ENCODE data around the gene MYO5B.
"Not testable (repeated sequence)": the region's sequence is repeated elsewhere in the genome, so short reads cannot be mapped to it uniquely, and the experiment has no call there.

The MYO5B gene

DNA sequence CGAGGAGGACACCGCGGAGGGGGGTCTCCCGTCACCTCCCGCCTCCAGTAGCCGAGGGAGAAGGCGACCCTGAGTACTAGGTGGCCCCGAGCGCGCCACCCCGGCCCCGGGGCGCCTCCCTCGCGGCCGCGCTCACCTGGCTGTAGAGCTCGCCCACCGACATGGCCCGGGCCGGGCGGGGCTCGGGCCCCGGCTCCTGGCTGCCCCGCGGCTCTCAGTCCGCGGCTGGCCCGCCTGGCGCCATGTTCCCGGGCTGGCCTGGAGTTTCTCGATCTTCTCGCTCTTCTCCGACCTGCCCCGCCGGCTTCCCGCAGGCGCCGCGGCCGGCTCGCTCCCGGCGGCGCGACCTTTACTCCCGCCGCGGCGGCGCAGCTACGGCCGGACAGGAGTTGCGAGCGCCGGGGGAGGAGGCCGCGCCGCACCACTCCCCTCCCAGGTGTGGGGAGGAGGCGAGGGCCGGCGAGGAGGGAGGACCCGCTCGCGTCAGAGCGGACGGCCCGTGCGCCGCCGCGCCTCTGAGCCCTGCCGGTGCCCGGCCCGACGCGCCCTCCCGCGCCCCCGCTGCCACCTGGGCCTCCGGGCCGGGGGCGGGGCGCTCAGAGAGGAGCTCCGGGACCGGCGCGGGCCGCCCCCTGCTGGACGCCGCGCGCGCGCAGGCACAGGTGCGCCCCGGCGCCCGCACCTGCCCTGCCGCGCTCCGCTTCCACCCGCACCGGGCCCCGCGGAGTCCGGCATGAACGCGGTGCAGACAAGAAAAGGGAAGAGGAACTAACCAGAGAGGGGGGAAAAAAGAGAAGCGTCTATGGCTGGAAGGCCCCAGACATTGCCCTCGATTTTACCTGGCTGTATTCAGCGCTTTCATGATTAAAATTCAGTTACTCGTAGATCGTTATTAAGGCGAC lies at the start of gene MYO5B:
MYO5B (minus strand) TSS at position 517 of the 902 bp plus-strand sequence; CDS start at position 163, 354 bp downstream.
- DNase-seq (ENCODE audit: low read depth in 1 of 2, low spot score in 1 of 2), result peak in 1 of 2 donors; percentile 14

DNA sequence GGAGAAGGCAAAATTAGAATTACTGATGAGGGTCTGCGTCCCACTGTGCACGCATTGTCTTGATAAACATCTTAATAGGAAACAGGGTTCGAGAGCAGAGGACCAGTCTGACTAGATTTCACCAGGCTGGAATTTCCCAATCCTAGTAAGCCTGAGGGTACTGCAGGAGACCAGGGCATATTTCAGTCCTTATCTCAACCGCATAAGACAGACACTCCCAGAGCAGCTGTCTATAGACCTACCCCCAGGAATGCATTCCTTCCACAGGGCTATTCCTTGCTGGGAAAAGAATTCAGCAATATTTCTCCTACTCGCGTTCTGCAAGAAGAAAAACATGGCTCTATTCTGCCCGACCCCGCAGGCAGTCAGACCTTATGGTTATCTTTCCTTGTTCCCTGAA lies 46.8 kb upstream of the MYO5B start:
- not testable (repeated sequence) for DNase-seq (ENCODE audit: low read depth in 1 of 2, low spot score in 1 of 2)

DNA sequence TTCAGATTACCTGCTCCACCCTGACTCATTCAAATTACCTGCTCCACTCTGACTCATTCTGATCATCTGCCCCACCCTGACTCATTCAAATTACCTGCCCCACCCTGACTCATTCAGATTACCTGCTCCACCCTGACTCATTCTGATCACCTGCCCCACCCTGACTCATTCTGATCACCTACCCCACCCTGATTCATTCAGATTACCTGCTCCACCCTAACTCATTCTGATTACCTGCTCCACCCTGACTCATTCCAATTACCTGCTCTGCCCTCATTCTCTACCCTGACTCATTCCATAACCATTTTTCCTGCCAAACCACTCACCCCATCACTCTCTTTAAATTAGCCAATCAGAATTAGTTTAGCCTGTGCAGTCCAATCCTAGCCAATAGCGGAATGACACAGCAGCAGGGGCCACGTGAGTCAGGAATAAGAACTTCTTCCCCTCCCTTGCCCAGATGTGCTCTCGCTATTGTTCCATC lies 45.2 kb upstream of the MYO5B start:
- DNase-seq (ENCODE audit: low read depth in 1 of 2, low spot score in 1 of 2), result no peak

DNA sequence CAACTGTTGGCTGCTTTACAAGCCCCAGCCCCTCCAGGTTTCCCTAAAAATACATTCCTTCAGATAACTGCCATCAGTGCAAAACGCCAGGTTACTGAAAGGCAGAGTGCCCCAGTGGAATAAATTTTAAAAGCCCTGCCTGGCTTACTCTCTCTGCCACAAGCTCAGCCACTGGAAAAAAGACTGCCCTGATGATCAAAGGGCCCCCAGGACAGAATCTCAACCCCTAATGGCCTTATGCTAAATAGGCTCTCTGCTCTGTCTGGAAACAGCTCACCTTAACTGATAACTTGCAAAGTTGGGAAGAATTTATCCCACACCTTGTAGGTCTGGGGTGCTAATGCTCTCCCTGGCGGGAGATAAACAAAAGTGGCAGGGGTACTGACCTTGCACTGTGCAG lies 37.5 kb upstream of the MYO5B start:
- no peak for DNase-seq (ENCODE audit: low read depth in 1 of 2, low spot score in 1 of 2)

DNA sequence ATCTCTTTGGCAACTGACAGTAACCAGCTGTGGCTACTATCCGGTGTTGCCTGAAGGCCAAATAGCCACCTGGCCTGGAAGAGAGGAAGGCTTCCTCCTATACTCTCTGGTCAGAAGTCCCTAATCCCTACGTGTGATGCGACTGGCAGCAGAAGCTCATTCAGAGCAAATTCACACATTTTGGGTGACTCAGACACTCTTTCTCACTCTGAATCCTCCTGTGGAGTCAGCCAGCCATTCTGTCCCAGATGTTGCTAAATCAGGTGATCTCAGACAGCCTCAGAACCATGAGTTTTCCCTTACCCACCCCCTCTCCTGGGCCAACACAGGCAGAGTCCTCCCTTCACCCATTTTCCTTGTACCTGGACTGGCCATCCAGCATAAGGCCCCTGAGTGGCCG lies 36.7 kb upstream of the MYO5B start:
- no peak for DNase-seq (ENCODE audit: low read depth in 1 of 2, low spot score in 1 of 2)

DNA sequence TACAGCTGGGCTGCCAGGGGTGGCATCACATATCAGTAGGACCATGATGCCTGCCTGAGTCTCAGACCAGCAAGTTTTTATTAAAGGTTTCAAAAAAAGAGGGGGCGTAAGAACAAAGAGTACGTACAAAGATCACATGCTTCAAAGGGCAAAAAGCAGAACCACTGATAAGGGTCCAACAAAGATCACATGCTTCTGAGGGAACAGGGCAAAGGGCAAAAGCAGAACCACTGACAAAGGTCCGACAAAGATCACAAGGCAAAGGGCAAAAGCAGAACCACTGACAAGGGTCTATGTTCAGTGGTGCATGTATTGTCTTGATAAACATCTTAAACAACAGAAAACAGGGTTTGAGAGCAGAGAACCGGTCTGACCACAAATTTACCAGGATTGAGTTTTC lies 25.3 kb upstream of the MYO5B start:
- not testable (repeated sequence) for DNase-seq (ENCODE audit: low read depth in 1 of 2, low spot score in 1 of 2)

DNA sequence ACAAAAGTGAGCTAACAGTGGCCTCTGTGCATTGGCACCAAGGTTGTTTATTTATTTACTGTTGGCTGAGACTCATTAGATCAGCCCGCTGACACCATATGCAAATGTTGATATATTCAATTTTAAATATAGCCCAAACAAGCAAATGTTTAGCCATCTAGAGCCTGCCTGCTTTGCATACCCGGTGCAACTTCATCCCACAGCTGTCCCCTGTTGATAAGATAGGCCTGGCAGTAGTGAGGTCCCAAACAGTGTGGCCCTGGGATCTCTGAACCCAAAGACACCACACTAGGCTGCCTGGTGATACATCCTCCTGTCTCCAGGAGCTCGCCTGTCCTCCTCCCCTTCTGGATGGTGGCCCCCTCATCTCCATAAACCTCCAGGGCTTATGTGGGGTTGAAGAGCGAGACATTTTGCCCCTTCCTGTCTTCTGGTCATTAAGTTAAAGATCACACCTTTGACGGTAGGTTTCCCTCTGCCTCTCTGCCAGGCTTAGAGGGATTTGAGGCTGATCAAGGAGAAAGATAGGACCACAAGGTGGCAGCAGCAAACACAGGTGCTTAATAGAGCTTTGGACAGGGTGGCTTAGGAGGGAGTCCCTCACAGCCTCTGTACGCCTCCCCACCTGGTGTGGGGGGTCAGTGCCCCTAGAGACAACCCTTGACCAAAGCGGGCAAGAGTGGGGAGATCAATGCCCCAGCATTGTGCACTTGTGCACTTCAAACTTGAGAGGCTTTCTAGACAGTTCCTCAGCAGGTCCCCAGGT lies 23.7 kb upstream of the MYO5B start:
- no peak for DNase-seq (ENCODE audit: low read depth in 1 of 2, low spot score in 1 of 2)

DNA sequence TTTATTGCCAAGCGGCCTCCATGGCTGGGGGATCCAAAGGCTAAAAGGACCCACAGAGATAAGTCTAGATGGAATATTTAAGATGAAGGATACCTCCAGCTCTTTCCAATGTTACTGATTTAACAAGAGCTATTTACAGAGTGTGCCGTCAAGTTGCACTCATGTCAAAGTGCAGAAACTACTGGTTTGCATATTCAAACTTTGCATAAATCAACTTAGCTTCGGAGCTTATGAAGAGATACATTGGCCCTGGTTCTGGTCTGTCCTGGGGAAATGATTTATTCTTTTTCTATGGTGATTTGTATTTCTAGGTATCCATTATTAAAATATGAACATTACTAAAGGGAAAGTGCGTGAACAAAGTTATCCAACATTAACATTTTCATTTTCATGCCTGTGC lies 14.4 kb upstream of the MYO5B start:
- no peak for DNase-seq (ENCODE audit: low read depth in 1 of 2, low spot score in 1 of 2)

DNA sequence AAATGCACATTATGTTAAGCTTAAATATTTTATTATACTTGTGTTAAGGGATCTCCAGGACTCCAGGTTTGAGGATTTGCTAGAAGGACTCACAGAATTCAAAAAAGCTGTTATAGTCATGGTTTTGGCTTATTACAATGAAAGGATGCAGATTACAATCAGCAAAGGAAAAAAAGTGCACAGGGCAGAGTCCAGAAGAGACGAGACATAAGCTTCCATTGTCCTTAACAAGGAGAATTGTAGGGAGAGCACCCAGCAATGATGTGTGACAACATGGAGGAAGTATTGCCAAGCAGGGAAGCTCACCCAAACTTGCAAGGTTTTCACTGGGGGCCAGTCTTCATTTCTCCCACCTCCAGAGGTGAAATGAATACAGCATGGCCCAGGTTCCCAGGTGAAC lies 12.8 kb upstream of the MYO5B start:
- DNase-seq (ENCODE audit: low read depth in 1 of 2, low spot score in 1 of 2), result no peak

DNA sequence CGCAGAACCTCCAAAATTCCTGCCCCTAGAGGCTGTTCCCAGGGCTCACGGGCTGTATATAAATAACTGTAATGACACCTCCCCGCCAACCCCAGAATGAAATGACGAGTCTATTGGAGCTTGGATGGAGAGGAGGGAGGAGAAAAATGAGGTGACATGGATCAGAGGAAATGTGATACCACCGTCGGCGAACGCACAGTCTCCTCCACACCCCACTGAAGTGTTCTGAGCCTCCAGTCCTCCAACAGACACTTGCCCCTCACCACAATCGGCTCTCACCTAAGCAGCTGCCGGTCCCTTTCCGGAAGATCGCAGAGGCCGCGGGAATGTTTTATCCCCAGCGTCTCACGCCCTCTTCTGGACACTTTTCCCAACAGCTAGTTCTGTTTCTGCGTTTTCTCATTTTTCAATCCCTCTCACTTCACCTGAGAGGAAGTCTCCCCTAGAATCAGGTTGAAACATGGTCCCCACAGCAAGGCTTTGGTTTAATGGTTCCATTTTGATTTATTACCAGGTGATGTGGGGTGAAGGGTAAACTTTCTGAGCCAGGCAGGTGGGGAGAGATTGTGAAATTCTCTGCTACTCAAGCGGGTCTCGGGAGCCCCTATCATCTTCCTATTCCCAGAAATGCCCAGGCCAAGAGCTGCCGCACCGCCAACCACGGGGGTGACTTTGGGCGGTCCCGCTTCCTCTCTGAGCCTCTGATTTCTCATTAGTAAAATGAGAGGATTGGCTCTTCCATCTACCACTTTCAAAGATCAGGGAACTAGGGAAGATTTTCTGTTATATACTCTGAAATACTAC lies 9.1 kb upstream of the MYO5B start:
- DNase-seq (ENCODE audit: low read depth in 1 of 2, low spot score in 1 of 2), result no peak

DNA sequence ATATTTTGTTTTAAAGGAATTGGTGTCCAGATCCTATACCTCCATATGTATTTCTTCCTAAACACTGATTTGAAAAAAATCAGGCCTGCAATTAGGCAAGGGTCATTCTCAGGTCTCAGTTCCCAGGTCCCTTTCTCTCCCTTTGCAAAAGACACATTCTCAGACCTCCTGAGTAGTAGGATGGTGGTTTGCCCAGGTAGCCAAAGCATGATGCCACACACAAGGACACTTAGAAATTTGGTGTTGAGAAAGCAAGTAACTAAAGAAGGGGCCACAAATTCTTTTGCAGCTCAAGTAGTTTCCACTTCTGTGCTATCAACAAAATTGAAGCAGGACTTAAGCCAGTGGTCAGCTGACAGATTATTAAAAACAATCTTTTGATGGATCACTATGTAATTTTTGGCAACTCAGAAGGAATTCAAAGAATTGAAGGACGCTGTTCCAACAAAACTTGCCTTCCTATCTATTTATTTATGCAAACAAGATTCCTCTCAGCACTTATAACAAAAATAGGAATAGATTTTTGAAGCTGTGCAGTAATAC lies 6.6 kb upstream of the MYO5B start:
- DNase-seq (ENCODE audit: low read depth in 1 of 2, low spot score in 1 of 2), result no peak

DNA sequence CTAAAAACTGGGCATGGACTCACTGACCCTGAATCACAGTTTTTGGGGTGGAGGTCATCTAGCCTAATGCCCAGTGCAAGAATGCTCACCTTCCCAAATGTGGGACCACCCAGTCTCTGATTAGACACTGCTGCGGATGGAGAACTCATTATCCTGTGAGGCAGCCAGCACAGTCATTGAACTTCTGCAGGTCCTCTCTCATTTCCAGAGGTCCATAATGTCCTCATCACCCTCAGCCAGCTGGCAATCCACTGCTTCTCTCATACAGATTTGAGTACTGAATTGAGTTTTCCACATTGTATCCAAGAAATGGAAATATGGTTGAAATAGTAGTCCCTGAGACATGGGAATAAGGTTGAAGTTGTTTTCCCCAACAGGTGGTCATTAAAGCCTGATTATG lies 5.0 kb upstream of the MYO5B start:
- DNase-seq (ENCODE audit: low read depth in 1 of 2, low spot score in 1 of 2), result no peak

DNA sequence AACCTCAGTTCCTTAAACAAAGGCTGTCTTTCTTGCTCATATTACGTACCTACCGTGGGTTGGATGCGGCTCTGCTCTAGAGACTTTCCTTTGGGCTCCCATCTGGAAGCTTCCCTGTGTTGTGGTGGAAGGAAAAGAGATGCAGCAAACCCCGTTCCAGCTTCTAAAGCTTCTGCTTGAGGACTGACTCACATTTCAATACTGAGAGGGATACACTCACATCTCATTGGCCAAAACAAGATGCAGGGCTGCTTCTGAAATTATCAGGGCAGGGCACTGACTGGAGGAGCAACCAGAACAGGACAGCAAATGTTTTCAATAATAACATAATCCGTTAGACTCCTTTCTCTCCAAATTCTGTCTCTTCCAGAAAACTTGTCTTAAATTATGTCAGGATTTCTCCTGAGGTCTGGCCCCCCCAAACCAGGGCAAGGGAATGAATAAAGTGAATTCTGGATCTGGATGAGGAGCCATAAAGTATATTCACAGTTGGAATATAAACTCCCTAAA lies 4.5 kb upstream of the MYO5B start:
- DNase-seq (ENCODE audit: low read depth in 1 of 2, low spot score in 1 of 2), result no peak

DNA sequence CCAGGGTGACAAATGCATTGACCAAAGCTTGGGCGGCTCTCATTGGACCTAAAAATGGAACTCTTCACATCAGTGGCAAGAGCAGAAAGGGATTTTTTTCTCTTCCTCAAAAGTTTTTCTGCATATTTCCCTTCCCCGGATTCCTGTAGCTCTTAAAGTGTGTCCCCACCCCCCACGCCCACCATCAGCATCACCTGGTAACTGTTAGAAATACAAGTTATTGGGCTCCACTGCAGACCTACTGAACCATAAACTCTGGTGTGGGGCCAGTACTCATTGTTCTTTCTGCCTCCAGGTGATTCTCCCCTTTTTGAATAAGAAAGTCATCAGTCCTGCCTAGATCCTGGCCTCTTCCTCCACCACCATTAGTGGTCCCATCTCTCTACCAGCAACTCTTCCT lies 1.3 kb upstream of the MYO5B start:
- DNase-seq (ENCODE audit: low read depth in 1 of 2, low spot score in 1 of 2), result no peak

DNA sequence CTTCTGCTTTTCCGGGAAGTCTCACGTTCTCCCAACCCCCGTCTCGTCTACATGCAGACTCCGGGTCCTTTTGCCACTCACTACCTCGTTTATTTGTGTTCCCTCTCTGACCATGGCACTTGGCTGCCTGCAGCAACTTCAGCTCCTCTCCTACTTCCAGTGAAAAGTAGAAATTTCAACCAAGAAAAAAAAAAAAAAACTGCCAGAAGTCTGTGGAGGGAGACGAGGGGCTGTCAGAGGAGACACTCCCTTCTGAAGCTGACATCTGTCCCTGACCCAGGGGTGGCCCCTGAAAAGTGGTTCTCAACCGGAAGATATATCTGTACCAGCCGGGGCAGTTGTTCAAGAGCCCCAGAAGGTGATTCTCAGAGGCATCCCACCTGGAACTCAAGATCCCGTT lies 742 bp upstream of the MYO5B start:
- DNase-seq (ENCODE audit: low read depth in 1 of 2, low spot score in 1 of 2), result no peak

DNA sequence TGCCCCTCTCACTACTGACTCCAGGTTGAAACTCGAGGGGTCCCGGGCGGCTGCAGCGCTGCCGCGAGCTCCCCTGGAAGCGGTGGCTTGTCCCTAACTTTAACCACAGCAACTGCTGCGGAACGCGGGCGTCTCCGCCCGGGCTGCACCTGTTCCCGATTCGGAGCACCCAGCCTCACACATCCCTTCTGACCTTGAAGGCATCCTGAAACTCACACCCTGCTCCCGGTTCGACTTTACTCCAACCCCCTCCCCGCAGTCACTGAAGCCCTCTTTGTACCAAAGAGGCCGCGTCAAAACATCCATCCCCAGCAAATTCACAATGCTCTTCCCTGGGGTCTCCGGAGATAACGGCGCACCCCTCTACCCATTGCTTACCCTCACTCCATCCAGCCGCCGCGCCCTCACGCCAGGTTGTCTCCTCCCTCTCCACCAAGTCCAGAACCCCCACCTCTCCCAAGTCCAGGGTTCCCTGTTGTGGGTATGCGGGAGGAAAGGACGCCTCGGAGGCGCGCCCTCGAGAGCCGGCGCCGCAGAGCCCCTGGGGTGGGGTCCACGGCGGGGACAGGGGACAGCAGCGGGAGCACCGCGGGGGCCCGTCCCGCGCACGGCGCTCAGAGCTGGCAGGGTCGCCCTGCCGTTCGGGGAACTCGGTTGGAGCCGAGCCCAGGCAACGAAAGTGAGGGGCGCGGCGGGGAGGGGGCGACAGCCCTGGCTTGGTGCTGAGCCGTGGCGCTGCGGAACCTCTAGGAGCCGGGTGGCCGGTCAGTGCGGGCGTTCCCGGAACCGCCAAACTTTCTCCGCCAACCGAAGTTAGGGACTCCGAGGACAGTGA lies 934 bp downstream of the MYO5B start:
- DNase-seq (ENCODE audit: low read depth in 1 of 2, low spot score in 1 of 2), result no peak

DNA sequence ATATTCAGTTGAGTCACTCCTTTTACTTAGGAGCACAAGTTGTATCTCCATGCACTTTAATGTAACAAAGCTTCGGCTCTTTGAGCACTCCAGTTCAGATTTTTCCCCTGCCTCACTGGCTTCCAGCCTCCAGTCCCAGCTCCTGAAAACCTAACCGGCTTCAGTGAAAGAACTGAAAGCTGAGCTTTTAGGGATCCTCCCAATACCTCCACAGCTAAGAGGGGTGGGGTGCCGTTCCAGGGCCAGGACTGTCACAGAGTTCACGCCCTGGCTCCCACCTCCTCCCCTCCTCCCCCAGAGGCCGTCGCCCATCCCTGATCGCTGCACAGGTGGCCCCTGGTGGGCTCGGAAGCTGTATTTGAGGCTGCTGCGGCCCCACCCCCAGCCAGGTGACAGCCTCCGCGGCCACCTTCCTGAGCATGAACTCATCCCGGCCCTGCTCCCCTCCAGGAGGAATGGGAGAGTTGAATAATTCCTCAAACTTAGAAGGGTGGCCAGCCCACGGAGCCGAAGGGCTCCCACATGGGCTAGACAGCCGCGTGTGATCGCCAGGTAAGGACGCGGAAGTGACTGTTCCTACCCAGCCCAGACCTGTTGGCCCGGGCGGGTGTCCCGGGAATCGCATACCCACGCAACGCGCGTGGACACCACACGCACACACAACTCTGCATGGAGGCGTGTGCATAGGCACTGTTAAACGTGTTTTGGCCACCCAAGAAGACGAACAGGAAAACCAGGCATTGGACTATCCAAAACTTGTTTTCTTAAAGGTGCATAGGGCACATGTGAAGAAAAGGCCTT lies 1.8 kb downstream of the MYO5B start:
- no peak for DNase-seq (ENCODE audit: low read depth in 1 of 2, low spot score in 1 of 2)

DNA sequence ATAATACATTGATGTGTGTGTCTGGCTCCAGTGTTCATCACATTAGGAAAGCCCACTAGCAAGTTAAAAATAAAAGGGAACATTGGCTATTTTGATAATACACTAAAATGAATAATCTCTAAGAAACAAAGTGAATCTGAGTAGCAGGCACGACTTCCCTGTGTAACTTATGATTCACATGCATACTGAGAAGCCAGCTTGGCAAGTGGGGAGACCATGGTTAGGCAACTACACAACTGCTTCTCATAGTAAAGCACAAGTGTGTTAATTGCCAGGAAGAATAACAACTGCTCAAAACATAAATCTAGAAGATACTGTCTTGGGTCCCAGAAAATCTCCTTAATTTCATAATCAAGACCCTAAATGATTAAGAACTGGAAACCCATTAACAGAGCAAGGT lies 4.0 kb downstream of the MYO5B start:
- DNase-seq (ENCODE audit: low read depth in 1 of 2, low spot score in 1 of 2), result no peak

DNA sequence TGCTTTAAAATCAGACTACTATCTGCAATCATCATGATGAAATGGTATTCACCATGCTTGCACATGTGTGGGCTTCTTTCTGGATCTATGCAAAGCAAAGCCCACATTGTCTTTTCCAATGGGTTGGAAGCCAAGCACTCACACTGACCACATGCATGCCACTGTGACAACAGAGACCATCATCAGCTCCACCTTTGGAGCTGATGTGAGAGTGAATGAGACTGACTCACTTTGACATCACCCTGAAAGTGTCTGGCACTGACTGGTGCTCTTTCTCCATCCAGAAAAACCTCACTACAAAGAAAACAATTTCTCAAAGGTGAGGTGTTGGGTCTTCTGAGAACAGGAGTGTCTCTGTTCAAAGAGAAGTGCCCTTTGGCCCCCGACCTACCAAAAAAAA lies 4.7 kb downstream of the MYO5B start:
- no peak for DNase-seq (ENCODE audit: low read depth in 1 of 2, low spot score in 1 of 2)

Measured in activated T-helper 1 cell treated with anti-CD3 and anti-CD28 coated beads, Interleukin-2, amount 50 U/mL, for 16 hours (primary cell).